GM21825 (cell line): ENCODE measurements around the gene NUMB.

ENCODE experiments used
- ATAC-seq: cut with Tn5 transposase; IDR thresholded peaks from one replicate; pipeline ENCODE4 v1.9.1; 2021; ENCODE audit warnings: mild to moderate bottlenecking, moderate library complexity; ENCODE audit not compliant: unreplicated experiment

NUMB gene

DNA sequence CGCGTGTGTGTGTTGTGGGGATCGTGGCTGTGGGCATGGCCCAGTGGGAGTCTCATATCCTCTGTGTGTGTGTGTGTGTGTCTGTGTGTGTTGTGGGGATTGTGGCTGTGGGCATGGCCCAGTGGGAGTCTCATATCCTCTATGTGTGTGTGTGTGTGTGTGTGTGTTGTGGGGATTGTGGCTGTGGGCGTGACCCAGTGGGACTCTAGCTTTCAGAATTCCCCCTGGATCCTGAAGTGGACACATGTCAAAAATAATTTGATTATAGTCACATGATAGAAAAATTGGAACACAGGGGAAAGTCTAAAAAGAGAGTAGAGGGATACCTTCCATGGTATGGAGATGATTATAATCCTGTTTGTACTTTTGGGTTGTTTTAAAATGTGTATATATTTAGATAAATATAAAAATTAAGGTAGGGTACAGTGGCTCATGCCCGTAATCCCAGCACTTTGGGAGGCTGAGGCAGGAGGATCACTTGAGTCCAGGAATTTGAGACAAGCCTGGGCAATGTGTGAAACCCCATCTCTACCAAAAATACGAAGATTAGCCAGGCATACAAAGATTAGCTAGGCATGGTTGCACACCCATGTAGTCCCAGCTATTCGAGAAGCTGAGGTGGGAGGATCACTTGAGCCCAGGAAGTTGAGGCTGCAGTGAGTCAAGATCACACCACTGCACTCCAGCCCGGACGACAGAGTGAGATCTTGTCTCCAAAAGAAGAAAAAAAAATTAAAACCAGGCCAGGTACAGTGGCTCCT, 210.1 kb downstream of the NUMB start:
- ATAC-seq = no peak

DNA sequence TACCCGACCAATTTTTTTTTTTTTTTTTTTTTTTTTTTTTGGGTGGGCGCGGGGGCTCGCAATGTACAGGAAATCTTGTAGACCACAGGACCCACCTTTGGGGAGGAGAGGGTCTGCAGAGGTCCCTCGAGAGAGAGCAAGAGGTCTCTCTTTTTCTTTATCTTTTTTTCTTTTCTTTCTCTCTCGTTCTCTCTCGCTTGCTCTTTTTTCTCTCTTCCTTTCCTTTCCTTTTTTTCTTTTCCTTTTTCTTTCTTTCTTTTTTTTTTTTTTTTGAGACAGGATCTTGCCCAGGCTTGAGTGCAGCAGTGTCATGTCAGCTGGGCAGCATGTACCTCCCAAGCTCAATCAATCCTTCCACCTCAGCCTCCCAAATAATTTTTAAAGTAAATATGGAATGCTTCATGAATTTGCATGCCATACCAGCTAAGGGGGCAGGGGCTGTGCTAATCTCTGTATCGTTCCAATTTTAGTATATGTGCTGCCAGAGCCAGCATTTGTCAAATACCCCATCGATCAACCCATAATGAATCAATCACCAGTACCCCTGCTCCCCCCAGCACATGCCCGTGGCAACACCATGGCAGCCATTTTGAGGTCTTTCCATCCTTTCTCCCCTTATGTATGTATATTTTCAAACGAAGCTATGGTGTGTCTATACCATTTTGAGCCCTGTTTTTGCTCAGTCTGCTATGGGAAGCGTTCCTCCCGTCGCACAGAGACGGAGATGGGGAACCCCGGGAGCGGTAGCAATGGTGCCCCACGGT, 211.8 kb downstream of the NUMB start:
- ATAC-seq = no peak

GRCh38 chr14:73245480-73246325, 212.6 kb downstream of the NUMB start:
- peak; percentile 62 for ATAC-seq

DNA sequence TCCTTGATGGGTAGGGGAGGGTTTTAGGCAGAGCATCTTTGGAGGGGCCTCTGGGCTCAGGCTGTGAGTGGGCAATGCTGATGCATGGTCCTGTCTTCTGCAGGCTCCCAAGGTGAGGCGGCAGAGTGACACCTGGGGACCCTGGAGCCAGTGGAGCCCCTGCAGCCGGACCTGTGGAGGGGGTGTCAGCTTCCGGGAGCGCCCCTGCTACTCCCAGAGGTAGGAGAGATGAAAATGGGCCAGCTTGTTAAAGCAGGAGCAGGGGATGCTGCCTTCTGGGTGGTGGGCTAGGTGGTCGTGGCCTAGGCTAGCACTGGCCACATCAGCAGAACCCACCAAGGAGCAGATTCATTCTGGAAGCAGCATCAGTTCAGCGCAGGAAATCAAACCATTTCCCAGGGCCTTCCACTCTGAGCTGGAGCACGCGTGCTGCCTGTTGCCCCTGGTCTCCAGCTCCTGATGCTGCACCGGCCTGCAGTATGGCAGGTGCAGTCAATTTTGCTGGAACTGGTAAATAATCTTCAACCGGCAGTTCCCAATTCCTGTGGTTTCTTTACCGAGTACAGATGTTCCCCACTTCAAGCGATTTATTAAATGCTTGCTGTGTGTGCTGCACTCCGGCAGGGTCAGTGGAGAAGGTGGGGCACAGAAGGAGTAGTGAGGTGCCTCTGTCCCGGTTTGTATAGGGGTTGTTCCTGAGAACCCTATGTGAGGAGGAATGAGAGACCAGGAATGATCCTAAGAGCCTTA, 213.6 kb downstream of the NUMB start:
- no peak for ATAC-seq

GRCh38 chr14:73243748-73244147, 214.6 kb downstream of the NUMB start:
- no peak for ATAC-seq

DNA sequence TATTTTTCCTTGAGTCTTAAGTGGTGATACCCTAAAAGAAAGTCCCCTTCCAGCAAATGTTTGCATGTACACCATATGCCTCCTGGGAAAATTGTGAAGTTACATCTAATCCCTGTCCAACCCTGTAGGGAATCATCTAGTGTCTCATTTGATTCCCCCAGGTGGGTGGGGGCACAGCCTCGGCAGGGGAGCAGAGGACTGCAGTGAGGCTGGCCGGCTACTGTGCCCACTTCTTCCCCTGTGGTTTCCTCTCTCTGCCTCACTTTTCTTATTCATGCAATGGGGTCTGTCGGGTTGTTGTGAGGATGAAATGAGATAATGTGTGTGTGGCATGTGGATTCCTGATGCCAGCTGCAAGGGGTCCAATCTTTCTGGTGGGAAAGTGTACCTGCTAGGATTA, 215.0 kb downstream of the NUMB start:
- no peak for ATAC-seq

DNA sequence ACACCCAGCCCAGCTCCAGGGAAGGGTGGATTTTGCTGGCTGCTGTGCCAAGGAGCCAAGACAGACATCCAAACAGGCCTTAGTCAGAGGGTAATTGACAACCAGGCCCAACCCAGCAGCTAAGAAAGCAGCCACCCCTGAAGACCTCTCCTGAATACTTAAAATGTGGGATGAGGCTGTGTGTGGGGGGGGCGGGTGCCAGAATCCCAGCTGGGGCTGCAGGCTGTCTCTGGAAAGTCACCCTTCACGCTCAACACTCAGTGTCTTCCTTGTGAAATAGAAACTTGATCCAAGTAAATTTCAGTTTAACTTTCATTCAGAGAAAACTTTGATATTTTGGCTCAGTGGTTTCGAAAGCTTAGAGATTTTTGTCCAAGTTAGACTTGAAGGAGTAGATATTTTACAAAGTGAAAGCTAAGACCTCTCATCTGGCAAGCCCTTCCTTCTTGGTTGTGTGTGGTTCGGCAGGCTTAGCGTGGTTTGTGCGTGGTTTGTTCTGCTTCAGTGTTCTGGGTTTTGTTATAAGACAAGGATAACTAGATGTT, 215.9 kb downstream of the NUMB start:
- ATAC-seq = no peak

DNA sequence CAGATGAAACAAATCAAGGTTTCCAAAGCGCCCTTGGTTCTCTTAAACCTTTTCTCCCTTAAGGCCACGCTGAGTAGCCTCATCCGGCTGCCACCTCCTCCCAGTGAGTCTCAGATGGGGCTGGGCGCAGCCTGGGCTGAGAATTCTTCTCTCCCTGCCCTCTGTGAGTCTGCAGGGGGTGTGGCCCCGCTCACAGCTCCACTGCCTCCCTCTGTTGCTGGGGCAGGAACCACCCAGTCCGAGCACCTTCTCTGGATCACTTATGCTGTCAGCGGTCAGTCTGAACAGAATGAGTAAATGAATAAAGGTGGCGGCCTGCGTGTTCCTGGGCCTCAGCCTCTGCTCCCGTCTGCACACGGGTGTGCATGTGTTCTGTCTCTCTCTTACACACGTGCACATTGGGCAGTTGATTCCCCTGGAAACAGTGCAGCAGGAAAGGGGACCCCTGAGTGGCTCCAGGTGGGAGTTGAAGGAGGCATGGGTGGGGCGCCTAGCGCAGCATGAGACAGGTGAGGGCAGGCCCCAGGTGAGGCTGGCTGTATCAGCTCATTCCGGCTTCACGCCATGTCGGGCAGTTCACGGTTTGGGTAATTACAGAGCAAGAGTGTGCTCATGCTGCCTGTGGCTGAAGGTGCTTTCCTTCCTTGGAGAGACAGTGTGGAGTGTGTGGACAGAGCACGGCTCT, 216.7 kb downstream of the NUMB start:
- no peak for ATAC-seq

DNA sequence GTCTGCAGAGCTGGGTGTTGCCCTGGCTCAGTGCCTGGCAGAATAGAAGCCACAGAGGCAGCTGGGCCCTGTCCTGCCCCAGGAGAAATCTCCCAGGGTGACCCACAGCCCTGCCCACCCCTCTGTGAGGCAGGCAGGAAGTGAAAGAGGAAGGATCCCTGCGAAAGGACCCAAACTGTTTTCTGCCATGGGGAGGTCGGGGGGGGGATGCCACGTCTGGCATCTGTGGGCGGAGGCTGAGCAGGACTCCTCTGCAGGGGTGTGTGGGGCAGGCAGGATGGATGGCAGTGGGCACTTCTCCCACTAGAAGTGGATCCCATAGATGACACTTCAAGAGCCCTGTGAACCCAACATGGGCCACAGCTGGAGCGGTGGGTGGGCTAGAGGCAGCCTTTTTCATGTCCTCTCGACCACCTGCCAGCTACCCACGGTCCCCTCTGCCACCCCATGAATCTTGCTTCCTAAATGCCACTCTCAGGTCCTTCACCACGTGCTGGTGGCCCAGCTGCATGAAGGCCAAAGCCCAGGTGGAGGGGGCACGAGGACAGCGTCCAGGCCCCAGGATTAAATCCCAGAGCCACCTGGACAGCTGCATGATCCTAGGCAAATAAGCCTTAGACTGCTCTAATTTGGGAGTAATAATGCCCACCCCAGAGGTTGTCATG, 217.4 kb downstream of the NUMB start:
- no peak for ATAC-seq

DNA sequence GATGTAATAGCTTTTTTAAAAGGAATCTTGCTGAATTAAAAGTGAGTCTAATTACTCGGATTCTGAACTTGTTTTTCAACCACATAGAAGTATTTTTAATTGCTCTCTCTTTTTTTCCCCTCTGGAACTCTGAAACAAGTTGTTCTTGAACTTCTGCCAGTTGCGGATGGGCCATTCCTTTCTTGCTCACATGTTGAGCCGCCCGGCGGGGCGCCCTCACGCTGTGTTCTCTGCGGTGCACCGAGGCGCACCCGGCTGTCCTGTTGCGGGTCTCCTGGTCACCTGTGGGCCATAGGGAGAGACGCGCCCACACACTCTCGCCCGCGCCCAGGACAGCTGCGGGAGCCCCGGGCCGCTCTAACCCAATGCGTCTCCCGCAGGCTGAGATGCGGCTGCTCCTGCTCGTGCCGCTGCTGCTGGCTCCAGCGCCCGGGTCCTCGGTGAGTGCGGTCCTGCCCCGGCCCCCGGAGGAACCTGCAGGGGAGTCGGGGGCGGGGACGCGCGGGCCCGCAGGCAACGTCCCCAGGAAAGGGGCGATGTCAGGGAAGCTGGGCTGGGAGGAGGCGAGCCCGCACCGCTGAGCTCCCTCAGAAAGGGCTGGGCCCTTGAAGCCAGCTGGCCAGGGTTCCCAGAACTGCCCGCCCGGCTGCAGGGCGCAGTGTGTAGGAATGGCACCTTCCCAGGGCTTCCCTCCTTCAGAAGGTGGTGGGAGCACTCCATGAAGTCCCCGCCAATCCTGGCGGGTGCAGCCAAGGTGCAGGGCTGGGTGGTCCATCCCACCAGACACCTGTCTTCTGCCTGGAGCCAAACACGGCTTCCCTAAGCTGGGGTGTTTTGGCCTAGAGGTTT, 218.7 kb downstream of the NUMB start:
- ATAC-seq = no peak

DNA sequence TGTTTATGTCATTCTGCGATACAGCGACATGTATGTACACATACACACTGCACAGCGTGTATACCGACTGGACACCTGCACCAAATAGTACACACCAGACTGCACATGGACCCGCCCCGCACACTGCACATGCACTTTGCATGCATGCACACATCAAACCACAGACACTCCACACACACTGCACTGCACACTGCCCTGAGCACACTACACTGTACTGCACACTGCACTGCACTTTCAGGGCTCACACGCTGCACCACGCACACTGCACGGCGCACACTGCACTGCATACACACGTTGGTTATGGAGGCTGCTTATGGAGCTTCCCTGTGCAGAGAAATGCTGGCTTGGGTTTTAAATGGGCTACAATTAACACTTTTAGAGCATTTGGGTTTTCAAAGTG, 219.4 kb downstream of the NUMB start:
- no peak for ATAC-seq

DNA sequence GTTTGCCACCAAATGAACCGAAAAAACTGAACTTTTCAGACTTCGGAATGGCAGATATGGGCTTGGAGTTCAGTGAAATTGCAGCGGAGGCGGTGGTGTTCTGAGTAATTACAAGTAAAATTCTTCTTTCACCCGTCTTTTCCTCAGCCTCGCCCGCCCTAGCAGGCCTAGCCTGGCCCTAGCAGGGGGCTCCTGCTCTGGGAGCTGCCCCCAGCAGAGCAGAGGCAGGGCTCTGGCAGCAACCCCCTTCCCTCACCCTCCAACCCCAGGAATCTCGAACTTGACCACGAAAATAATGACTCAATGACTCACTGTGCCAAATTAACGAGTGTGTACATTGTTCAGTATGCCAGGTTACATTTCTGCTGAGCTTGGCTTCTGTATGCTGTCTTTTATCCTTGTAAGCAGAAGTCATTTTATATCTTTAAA, 219.9 kb downstream of the NUMB start:
- ATAC-seq = no peak

DNA sequence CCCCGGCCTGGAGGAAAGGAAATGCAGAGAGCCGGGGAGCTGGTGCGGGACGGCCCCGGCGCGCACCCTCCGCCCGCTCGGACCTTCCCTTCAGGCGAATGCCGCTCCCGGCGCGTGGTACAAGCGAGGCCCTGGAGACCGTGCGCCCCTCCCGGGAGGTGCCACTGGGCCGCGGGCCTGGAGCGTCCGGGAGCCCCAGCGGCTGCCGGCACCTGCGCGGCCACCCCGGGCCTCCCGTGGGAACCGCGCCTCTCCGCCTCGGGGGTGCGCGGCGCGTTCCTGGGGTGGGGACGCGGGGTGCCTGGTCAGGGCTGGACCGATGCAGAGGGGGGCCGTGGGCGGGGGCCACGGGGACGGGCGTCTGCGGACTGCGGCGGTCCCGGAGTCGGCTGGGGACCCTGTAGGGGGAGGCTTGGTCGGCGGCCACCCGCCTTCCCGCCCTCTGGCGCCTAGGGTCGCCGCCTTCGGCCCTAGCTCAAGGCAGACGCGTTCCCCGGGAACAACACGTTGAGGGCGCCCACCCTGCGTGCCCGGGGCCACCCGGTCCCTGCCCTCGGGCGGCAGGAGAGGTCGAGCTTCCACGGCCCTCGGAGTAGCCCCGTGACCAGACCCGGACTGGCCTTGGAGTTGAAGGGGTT, 220.4 kb downstream of the NUMB start:
- no peak for ATAC-seq

DNA sequence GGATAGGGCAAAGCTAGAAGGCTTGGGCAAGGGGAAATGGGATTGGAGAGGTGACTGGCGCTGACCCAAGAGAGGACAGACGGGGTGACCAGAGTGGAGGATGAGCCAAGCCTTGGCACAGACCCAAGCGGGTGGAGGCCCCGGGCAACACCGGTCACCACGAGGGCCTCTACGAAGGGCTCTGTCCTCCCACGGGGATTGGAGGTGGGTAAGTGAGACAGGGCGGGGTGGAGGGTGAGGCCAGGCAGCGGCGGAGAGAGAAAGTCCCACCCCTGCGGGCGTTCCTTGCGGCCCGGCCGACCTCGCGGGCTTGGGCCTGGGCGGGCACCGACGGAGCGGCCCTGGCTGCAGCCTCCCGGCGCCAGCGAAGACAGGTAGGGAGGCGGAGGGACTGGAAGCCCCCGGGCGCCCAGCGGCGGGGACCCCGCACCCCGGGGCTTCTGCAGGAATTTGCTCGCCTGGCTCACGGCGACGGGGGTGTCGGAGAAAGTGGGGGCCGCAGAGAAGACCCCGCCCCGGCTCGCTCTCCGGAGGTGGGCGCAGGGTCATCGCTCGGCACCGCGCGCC, 221.0 kb downstream of the NUMB start, which contains the start of gene PAPLN:
Gene PAPLN (plus strand): TSS at position 288 of the 567 bp plus-strand sequence. CDS start 2,273 bp downstream, outside the sequence.
- no peak for ATAC-seq

DNA sequence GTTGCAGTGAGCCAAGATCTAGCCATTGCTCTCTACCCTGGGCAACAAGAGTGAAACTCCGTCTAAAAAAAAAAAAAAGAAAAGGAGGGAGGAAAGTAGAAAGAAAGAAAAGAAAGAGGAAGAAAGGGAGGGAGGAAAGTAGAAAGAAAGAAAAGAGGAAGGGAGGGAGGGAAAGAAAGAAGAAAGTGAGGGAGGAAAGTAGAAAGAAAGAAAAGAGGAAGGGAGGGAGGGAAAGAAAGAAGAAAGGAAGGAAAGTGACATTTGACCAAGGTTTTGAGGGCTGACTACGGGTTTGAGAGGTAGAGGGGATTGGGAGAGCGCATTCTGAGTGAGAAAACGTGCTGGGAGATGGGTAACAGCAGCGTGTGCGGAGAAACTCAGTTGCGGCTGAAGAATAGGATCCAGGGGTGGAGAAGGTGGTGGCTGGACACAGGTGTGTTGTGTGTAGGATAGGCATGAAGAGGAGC, 221.6 kb downstream of the NUMB start:
- ATAC-seq = no peak

DNA sequence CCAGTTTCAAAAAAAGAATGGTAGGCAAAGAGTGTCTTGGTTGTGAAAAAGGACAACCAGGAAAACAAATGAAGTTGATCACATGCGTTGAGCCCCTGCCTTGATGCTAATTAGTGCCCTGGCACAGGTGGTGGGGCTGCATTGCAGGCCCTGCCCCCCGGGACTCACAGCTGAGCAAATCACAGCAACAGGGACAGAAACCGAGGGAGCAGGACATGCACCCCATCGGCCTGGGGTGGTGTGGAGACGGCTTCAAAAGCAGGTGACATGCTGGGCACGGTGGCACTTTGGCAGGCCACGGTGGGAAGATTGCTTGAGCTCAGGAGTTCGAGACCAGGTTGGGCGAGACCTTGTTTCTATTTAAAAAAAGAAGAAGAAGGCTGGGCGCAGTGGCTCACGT, 222.2 kb downstream of the NUMB start:
- no peak for ATAC-seq

GRCh38 chr14:73235531-73236155, 222.7 kb downstream of the NUMB start:
- ATAC-seq = no peak
